K562 (cell line): ENCODE results near the gene VSNL1. TPM values are rescaled to one million over a fixed set of nuclear protein-coding genes. Genes with fewer than 3 reads are reported as not detected.

Source experiments
- ATAC-seq: fragments of 200-7000 bp; cut with Tn5 transposase; 3 replicates; pipeline ENCODE4 v1.9.1; 2020; ENCODE audit warnings: moderate library complexity
- BruUV-seq: library from RNA; stranded (reverse); fragments of 400-500 nt; replicated peaks from 2 replicates; lab custom pipeline; 2021; lab: Mats Ljungman, UMichigan
- CTCF ChIA-PET: fragments of 300-600 bp; formaldehyde crosslinking; extraction: SDS; loops from one replicate; lab custom pipeline; 2021; ENCODE audit warnings: low intra/inter-chr PET ratio; lab: Yijun Ruan, JAX
- POLR2A ChIA-PET: fragments of 300-600, 350-650 bp; sonication (Branson Sonifier 250); formaldehyde crosslinking; extraction: SDS; loops from one replicate; lab custom pipeline; 2021; ENCODE audit warnings: antibody characterized with exemption, inconsistent platforms; lab: Yijun Ruan, JAX
- DNase-seq, 4 experiments: peaks; one replicate each; pipeline versions ENCODE4 v3.0.0 to v3.0.0-alpha.2; 2011 to 2018; ENCODE audit warnings: low spot score in 3 of 4, mixed read lengths in 3 of 4; ENCODE audit errors: extremely low read depth in 1 of 4
- FAIRE-seq: peaks from 2 replicates; lab custom pipeline; 2011; peaks lifted over from hg19 to GRCh38; lab: Jason Lieb, UNC
- H2AFZ ChIP-seq: 2 replicates; pipeline ENCODE4 v1.6.0; 2011; ENCODE audit warnings: low read depth, low read length, control low read depth, inconsistent platforms
- H3K27ac ChIP-seq: fragments of 200-600 bp; 3 replicates; pipeline ENCODE4 v1.8.0; 2011; ENCODE audit warnings: low read depth, mild to moderate bottlenecking, control low read depth, inconsistent platforms, low read length, moderate library complexity, mixed read lengths; ENCODE audit errors: extremely low read depth
- H3K27me3 ChIP-seq, 2 experiments: fragments of 300-600 bp in 1 of 2; 2 replicates in 1 of 2; 3 replicates in 1 of 2; pipeline versions ENCODE4 v1.6.0 to v1.8.0; 2011; ENCODE audit warnings: inconsistent platforms in 2 of 2, low read length in 2 of 2, mild to moderate bottlenecking in 1 of 2, mixed read lengths in 1 of 2, moderate library complexity in 1 of 2; ENCODE audit not compliant: control insufficient read depth in 2 of 2, insufficient read depth in 2 of 2
- H3K36me3 ChIP-seq: fragments of 300-600 bp; 3 replicates; pipeline ENCODE4 v1.8.0; 2011; ENCODE audit warnings: mild to moderate bottlenecking, low read length, inconsistent platforms; ENCODE audit not compliant: control insufficient read depth, insufficient read depth
- H3K4me1 ChIP-seq, 2 experiments: fragments of 200-600 bp in 1 of 2; replicated peaks in 1 of 2; 2 replicates in 1 of 2; 3 replicates in 1 of 2; pipeline versions ENCODE4 v1.5.1 to v1.8.0; 2011; ENCODE audit warnings: inconsistent platforms in 2 of 2, low read length in 2 of 2, mild to moderate bottlenecking in 1 of 2, mixed read lengths in 1 of 2, moderate library complexity in 1 of 2; ENCODE audit not compliant: control insufficient read depth in 2 of 2, insufficient read depth in 2 of 2
- H3K4me2 ChIP-seq: 2 replicates; pipeline ENCODE4 v1.6.1; 2011; ENCODE audit warnings: low read length, control low read depth, inconsistent platforms, mixed read lengths; ENCODE audit not compliant: insufficient read depth
- H3K4me3 ChIP-seq: fragments of 200-600 bp; sonication (generic), shearing (Covaris generic); 2 replicates; pipeline ENCODE4 v1.5.1; 2016; ENCODE audit warnings: control low read depth, inconsistent platforms
- H3K79me2 ChIP-seq: fragments of 200-600 bp; 3 replicates; pipeline ENCODE4 v1.8.0; 2011; ENCODE audit warnings: low read length, inconsistent platforms; ENCODE audit not compliant: control insufficient read depth, insufficient read depth
- H3K9ac ChIP-seq, 2 experiments: 2 replicates each; pipeline versions ENCODE4 v1.6.0 to v1.6.1; 2011; ENCODE audit warnings: low read depth in 2 of 2, low read length in 2 of 2, control low read depth in 1 of 2, inconsistent platforms in 1 of 2, mild to moderate bottlenecking in 1 of 2, mixed read lengths in 1 of 2; ENCODE audit not compliant: insufficient read depth in 1 of 2
- H3K9me1 ChIP-seq: one replicate; pipeline ENCODE4 v1.6.0; 2011; ENCODE audit warnings: inconsistent platforms, mild to moderate bottlenecking, low read length, moderate library complexity; ENCODE audit not compliant: control insufficient read depth, insufficient read depth
- H3K9me3 ChIP-seq: replicated peaks from 2 replicates; pipeline ENCODE4 v1.5.1; 2011; ENCODE audit warnings: low read depth, low read length, inconsistent platforms; ENCODE audit not compliant: control insufficient read depth, insufficient read depth
- H4K20me1 ChIP-seq: replicated peaks from 2 replicates; pipeline ENCODE4 v1.6.1; 2011; ENCODE audit warnings: low read length, inconsistent platforms, mixed read lengths; ENCODE audit not compliant: control insufficient read depth, insufficient read depth
- ETV5 ChIP-seq: sonication (generic); formaldehyde crosslinking; IDR thresholded peaks from 2 replicates; pipeline ENCODE4 v1.4.0; 2020; ENCODE audit warnings: low read depth, mild to moderate bottlenecking, missing genetic modification reagents
- KLF6 ChIP-seq: fragments of 250-450 bp; sonication (Bioruptor Pico); IDR thresholded peaks from 2 replicates; pipeline ENCODE4 v1.4.0; 2020; ENCODE audit warnings: mild to moderate bottlenecking, moderate library complexity, borderline replicate concordance
- RBM39 ChIP-seq: fragments of 200-400 bp; formaldehyde crosslinking; optimal IDR thresholded peaks from 2 replicates; pipeline ENCODE3; 2018; ENCODE audit warnings: low read depth, low read length
- WGBS: fragments of 100-300 bp; shearing (Covaris generic); methylation state at CpG from one replicate; pipeline ENCODE4 v1.1.6; 2016; ENCODE audit warnings: low coverage, mixed read lengths; ENCODE audit not compliant: insufficient coverage; ENCODE audit errors: missing lambda C conversion rate; 5-methylcytosine and 5-hydroxymethylcytosine counted together
- in situ Hi-C: fragments of 300-500 bp; cut with MboI; formaldehyde crosslinking; loops from 4 replicates; pipeline ENCODE4 v1.15.0; 2018; ENCODE audit warnings: inconsistent platforms, mixed read lengths
- intact Hi-C: fragments of 100-400 bp; cut with micrococcal nuclease; formaldehyde crosslinking; loops from 2 replicates; pipeline ENCODE4 v1.14.2; 2022
- polyA plus RNA-seq, 8 experiments: library from polyadenylated mRNA; depleted of rRNA in 4 of 8; stranded (reverse) in 5 of 8; unstranded in 3 of 8; fragments of >200 nt; fragmentation: Nextera tagmentation in 2 of 8; fragmentation: Illumina TruSeq in 1 of 8; extraction: Ambion mirVana in 2 of 8; extraction: Trizol in 1 of 8; gene quantifications; 2 replicates each; pipeline versions ENCODE4 v1.2.1 to v1.2.3, GENCODE V29; 2011 to 2014; ENCODE audit warnings: inconsistent platforms in 1 of 8, missing spikeins in 1 of 8
- total RNA-seq, 7 experiments: library from RNA; depleted of rRNA in 6 of 7; stranded (reverse); fragments of >200 nt in 6 of 7; fragmentation: Illumina TruSeq in 2 of 7; extraction: Trizol in 2 of 7; gene quantifications; 2 replicates each; pipeline versions ENCODE4 v1.2.1 to v1.2.3, GENCODE V29; 2011 to 2021; ENCODE audit warnings: low replicate concordance in 1 of 7
- TF ChIP-seq, protein P1 (sequence below): fragments of 250-450 bp; sonication (Bioruptor Pico); IDR thresholded peaks from 2 replicates; pipeline ENCODE4 v1.8.0; 2022; ENCODE audit warnings: inconsistent platforms, mild to moderate bottlenecking, moderate library complexity, borderline replicate concordance
- TF ChIP-seq, protein P2 (sequence below): fragments of 250-450 bp; sonication (Bioruptor Pico); IDR thresholded peaks from 2 replicates; pipeline ENCODE4 v1.8.0; 2022; ENCODE audit warnings: moderate library complexity, mild to moderate bottlenecking, inconsistent platforms

VSNL1 gene
- total and polyA plus RNA-seq, 9 of the 15 experiments (the other 6 are each of a cell fraction or from before 2014, with no cell fraction given), result 0.20 TPM; not detected in 8

DNA sequence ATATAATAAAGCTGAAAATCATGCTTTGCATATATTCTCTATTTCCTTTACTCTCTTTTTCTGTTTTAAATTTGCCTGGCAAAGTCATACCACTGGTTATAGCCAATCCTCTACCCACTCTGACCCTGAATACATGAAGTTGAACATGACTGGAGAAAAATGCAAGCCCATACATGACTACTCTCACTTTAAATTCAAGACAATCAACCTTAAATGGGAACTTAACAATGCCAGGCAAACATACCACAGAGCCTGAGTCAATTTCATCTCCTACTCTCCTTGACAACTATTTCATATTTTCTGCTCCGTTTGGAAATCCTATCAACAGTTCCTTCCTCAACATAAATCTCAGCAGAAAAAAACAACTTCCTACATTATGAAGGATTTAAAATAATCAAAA, 44.9 kb upstream of the VSNL1 start:
- in situ Hi-C loops (no loop called here), intact Hi-C loops (no loop called here)
- ChIA-PET POLR2A (interaction anchor here (0.9 kb wide), 1 partner anchor 79 kb away, joined by 3 read pairs; no protein-coding TSS in a partner anchor), CTCF (no interaction called here)
- no peak for DNase-seq
- Histone ChIP-seq H4K20me1 (no peaks in the 10 kb centered on the region), H3K36me3 (no peaks in the 10 kb centered on the region), H2AFZ (no peak overlapping the region), H3K79me2 (no peaks in the 10 kb centered on the region), H3K4me2 (no peak overlapping the region), H3K27ac (no peak overlapping the region), H3K4me3 (no peak overlapping the region), H3K9ac (no peak overlapping the region), H3K9me1 (no peaks in the 10 kb centered on the region), H3K4me1 (no peaks in the 10 kb centered on the region), H3K9me3 (no peaks in the 10 kb centered on the region), H3K27me3 (no peaks in the 10 kb centered on the region)
- no peak for ATAC-seq
- TF ChIP-seq, protein P1, sequence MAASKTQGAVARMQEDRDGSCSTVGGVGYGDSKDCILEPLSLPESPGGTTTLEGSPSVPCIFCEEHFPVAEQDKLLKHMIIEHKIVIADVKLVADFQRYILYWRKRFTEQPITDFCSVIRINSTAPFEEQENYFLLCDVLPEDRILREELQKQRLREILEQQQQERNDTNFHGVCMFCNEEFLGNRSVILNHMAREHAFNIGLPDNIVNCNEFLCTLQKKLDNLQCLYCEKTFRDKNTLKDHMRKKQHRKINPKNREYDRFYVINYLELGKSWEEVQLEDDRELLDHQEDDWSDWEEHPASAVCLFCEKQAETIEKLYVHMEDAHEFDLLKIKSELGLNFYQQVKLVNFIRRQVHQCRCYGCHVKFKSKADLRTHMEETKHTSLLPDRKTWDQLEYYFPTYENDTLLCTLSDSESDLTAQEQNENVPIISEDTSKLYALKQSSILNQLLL (CRISPR knock-in tag), result no peak
- TF ChIP-seq RBM39 (no peak), KLF6 (no peak), ETV5 (CRISPR knock-in tag) (no peak)
- TF ChIP-seq, protein P2, sequence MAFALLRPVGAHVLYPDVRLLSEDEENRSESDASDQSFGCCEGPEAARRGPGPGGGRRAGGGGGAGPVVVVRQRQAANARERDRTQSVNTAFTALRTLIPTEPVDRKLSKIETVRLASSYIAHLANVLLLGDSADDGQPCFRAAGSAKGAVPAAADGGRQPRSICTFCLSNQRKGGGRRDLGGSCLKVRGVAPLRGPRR (CRISPR knock-in tag), result no peak
- FAIRE-seq, result no peak
- 0% methylated on average over 1 of the region's 1 CpG for whole genome bisulfite sequencing
- BruUV-seq, result no TSS peak
